Transverse colon (tissue), 4 donors: ENCODE results near the gene PDZD8. TPM values are rescaled to one million over a fixed set of nuclear protein-coding genes. Genes with fewer than 3 reads are reported as not detected.

Source experiments
- DNase-seq: peaks from one replicate; pipeline ENCODE4 v3.0.0-alpha.2; 2019
- H3K27ac ChIP-seq, 4 donors: fragments of 200-600 bp; sonication (generic); 2 replicates each; pipeline ENCODE4 v1.5.1; 2016 to 2018; ENCODE audit warnings: inconsistent platforms in 4 of 4
- H3K27me3 ChIP-seq: fragments of 200-600 bp; sonication (generic); 2 replicates; pipeline ENCODE4 v1.5.1; 2017; ENCODE audit warnings: inconsistent platforms
- H3K36me3 ChIP-seq, 4 donors: fragments of 200-600 bp; sonication (generic); 2 replicates each; pipeline ENCODE4 v1.5.1; 2017 to 2019; ENCODE audit warnings: inconsistent platforms in 4 of 4
- H3K4me1 ChIP-seq, 4 donors: fragments of 200-600 bp; sonication (generic); 2 replicates each; pipeline ENCODE4 v1.5.1; 2017 to 2020; ENCODE audit warnings: inconsistent platforms in 4 of 4
- H3K4me3 ChIP-seq, 4 donors: fragments of 200-600 bp; sonication (generic); 1 replicate in 1 of 4; 2 replicates in 3 of 4; pipeline versions ENCODE4 v1.5.1 to v1.6.1; 2017 to 2019; ENCODE audit warnings: inconsistent platforms in 4 of 4
- H3K9me3 ChIP-seq, 2 donors: fragments of 200-600 bp; sonication (generic); 2 replicates each; pipeline ENCODE4 v1.5.1; 2017 to 2019; ENCODE audit warnings: inconsistent platforms in 2 of 2
- CTCF ChIP-seq, 5 experiments: fragments of 200-600 bp in 3 of 5; fragments of 450-650 bp in 2 of 5; sonication (generic) in 3 of 5; IDR thresholded peaks; 1 replicate in 2 of 5; 2 replicates in 3 of 5; pipeline ENCODE4 v1.5.1; 2016 to 2017; ENCODE audit warnings: antibody characterized with exemption in 5 of 5, inconsistent platforms in 3 of 5, mild to moderate bottlenecking in 2 of 5, moderate library complexity in 1 of 5
- EP300 ChIP-seq: sonication (generic); formaldehyde crosslinking; IDR thresholded peaks from one replicate; pipeline ENCODE4 v1.6.1; 2017; ENCODE audit warnings: antibody characterized with exemption, low read depth
- POLR2A ChIP-seq: fragments of 450-650 bp; IDR thresholded peaks from one replicate; pipeline ENCODE4 v1.6.1; 2016; ENCODE audit warnings: antibody characterized with exemption, mild to moderate bottlenecking, moderate library complexity
- POLR2AphosphoS5 ChIP-seq, 3 donors: sonication (generic); formaldehyde crosslinking; IDR thresholded peaks; one replicate each; pipeline ENCODE4 v1.6.1; 2016; ENCODE audit warnings: antibody characterized with exemption in 3 of 3
- WGBS, 2 donors: methylation state at CpG; one replicate each; pipeline ENCODE4 v1.1.5; 2018; ENCODE audit warnings: low coverage in 1 of 2; 5-methylcytosine and 5-hydroxymethylcytosine counted together
- in situ Hi-C, 4 donors: fragments of 200-750 bp; cut with MboI; loops; one replicate each; pipeline versions ENCODE4 v1.15.0 to v1.15.1; 2017; ENCODE audit warnings: low sequenced_read_pairs in 3 of 4, low pct_ligation_motif_present in 1 of 4, low pct_unique_long_range_greater_than_20kb in 1 of 4
- intact Hi-C: fragments of 100-400 bp; cut with DNase I; formaldehyde crosslinking; loops from one replicate; pipeline ENCODE4 v1.15.1; 2023; ENCODE audit warnings: low total_unique reads
- total RNA-seq, 4 donors: library from RNA; depleted of rRNA; stranded (reverse); fragments of >200 nt; gene quantifications; one replicate each; pipeline ENCODE4 v1.1.0, GENCODE V29; 2016

PDZD8 gene
- total RNA-seq, 4 donors from 2014 or later, result 36.7 to 48.6 (median 40.9) TPM

- Histone ChIP-seq H3K4me1 (no peaks in the 10 kb centered on the region), H3K36me3 (no peaks in the 10 kb centered on the region), H3K4me3 (no peak overlapping the region), H3K9me3 (no peaks in the 10 kb centered on the region), H3K27me3 (peaks cover 17% of the 10 kb centered on the region), H3K27ac (no peak overlapping the region)
- TF ChIP-seq POLR2AphosphoS5 (IDR thresholded peaks at IDR 0.05) (no peak), EP300 (no peak), CTCF (IDR thresholded peaks at IDR 0.05) (no peak), POLR2A (no peak)
- in situ Hi-C loops, result no loop called here
- WGBS, 2 donors, result 67 to 83% methylated on average over 1 to 9 of the region's 9 CpGs
- intact Hi-C loops, result no loop called here
- DNase-seq, result no peak
Observed at GRCh38 chr10:117253908-117254307, 121.3 kb downstream of the PDZD8 start.

GRCh38 chr10:117250411-117250810, 124.8 kb downstream of the PDZD8 start:
- Histone ChIP-seq H3K36me3 (no peaks in the 10 kb centered on the region), H3K4me3 (no peak overlapping the region), H3K27ac (no peak overlapping the region), H3K9me3 (no peaks in the 10 kb centered on the region), H3K4me1 (no peaks in the 10 kb centered on the region), H3K27me3 (peaks cover 25% of the 10 kb centered on the region)
- 54 to 61% methylated on average over 4 to 7 of the region's 7 CpGs for WGBS, 2 donors
- no peak for DNase-seq
- no peak for TF ChIP-seq POLR2AphosphoS5 (IDR thresholded peaks at IDR 0.05)
- TF ChIP-seq EP300, result no peak
- no peak for TF ChIP-seq CTCF (IDR thresholded peaks at IDR 0.05)
- no peak for TF ChIP-seq POLR2A
- in situ Hi-C loops, result no loop called here
- intact Hi-C loops, result no loop called here

DNA sequence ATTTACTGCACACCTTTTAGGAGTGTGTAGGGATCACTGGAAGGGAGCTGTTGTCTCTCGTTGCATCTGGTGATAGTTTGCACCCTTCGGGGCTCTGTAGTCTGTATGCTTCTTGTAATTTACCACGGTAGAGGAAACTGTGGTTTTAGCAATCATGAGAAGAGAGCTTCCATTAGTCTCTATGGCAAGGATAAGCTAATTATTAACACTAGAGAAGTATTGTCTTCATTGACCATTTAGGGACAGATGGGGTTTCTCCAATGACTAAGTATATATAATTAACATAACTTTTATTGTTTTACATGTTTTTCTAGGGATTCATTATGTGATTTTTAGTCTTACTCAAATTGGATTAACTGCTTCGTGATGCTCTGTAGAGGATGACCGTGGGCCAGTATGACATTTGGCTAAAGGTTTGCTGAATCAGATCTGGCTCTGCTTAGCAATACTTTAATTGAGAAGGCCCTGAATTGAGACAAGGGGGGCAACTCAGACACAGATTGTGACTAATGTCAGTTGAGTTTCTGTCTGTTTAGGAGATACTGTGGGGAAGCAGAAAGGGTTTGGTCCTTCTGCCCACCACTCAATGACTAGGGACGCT, 125.6 kb downstream of the PDZD8 start:
- 54 to 63% methylated on average over 5 to 6 of the region's 6 CpGs for WGBS, 2 donors
- no peak for TF ChIP-seq EP300
- no peak for TF ChIP-seq CTCF (IDR thresholded peaks at IDR 0.05)
- H3K27ac ChIP-seq, result no peak overlapping the region
- in situ Hi-C loops (no loop called here), intact Hi-C loops (no loop called here)
- peaks cover 32% of the 10 kb centered on the region for H3K27me3 ChIP-seq
- H3K4me3 ChIP-seq, result no peak overlapping the region
- DNase-seq, result no peak
- no peaks in the 10 kb centered on the region for H3K9me3 ChIP-seq
- no peaks in the 10 kb centered on the region for H3K36me3 ChIP-seq
- no peaks in the 10 kb centered on the region for H3K4me1 ChIP-seq

- H3K27ac ChIP-seq, result no peak overlapping the region
- intact Hi-C loops, result no loop called here
- H3K4me3 ChIP-seq, result no peak overlapping the region
- no peaks in the 10 kb centered on the region for H3K36me3 ChIP-seq
- no peak for DNase-seq
- H3K4me1 ChIP-seq, result no peaks in the 10 kb centered on the region
- TF ChIP-seq POLR2A (no peak), EP300 (no peak), CTCF (IDR thresholded peaks at IDR 0.05) (no peak), POLR2AphosphoS5 (IDR thresholded peaks at IDR 0.05) (no peak)
- peaks cover 34% of the 10 kb centered on the region for H3K27me3 ChIP-seq
- no peaks in the 10 kb centered on the region for H3K9me3 ChIP-seq
- WGBS, 2 donors, result 43 to 48% methylated on average over 10 of the region's 10 CpGs
- in situ Hi-C loops, result no loop called here
Observed at GRCh38 chr10:117248750-117249465, 126.3 kb downstream of the PDZD8 start.
